MM.1S (cell line): ENCODE results near the gene PEX14.

Experiments used
- CTCF ChIP-seq: fragments of 300-600 bp; sonication (generic); IDR thresholded peaks from 2 replicates; pipeline ENCODE4 v1.5.1; 2016; ENCODE audit warnings: antibody characterized with exemption, low read length, mixed read lengths
- EZH2 ChIP-seq: fragments of 300-600 bp; sonication (generic); optimal IDR thresholded peaks from 2 replicates; pipeline ENCODE3; 2017; ENCODE audit warnings: low read depth, mild to moderate bottlenecking, antibody characterized with exemption, low read length, mixed read lengths

GRCh38 chr1:10474613-10475507 lies at the start of gene PEX14:
- no peak for TF ChIP-seq CTCF
- no peak for TF ChIP-seq EZH2
